WTC11 (cell line): ENCODE results near the gene TTC39C. TPM values are rescaled to one million over a fixed set of nuclear protein-coding genes. Genes with fewer than 3 reads are reported as not detected.
A peak's percentile ranks its signal among the peaks of the same experiment; 100 is the strongest.

Source experiments
- ATAC-seq: fragments of 200-7000 bp; cut with Tn5 transposase; 2 replicates; pipeline ENCODE4 v1.10.0; 2021; ENCODE audit warnings: mild to moderate bottlenecking, moderate library complexity
- CTCF ChIA-PET: fragments of 300-600 bp; sonication (Branson Sonifier 250); formaldehyde crosslinking; loops from one replicate; lab custom pipeline; 2021; ENCODE audit warnings: antibody characterized with exemption; lab: Charles Lee
- POLR2A ChIA-PET: fragments of 350-600 bp; sonication (Branson Sonifier 250); formaldehyde crosslinking; loops from one replicate; lab custom pipeline; 2021; ENCODE audit warnings: antibody characterized with exemption; lab: Charles Lee
- DNase-seq: peaks from one replicate; pipeline ENCODE4 v3.0.0; 2021; ENCODE audit warnings: low spot score
- H3K27ac Mint-ChIP-seq: 2 replicates; pipeline ENCODE4 v1.8.0; 2021; ENCODE audit warnings: mixed read lengths
- H3K27me3 Mint-ChIP-seq: 2 replicates; pipeline ENCODE4 v1.8.0; 2021; ENCODE audit warnings: low read depth, mild to moderate bottlenecking, moderate library complexity, mixed read lengths
- H3K36me3 Mint-ChIP-seq: 2 replicates; pipeline ENCODE4 v1.8.0; 2021; ENCODE audit warnings: mixed read lengths
- H3K4me1 Mint-ChIP-seq: 2 replicates; pipeline ENCODE4 v1.8.0; 2022; ENCODE audit warnings: mixed read lengths
- H3K4me3 Mint-ChIP-seq: 2 replicates; pipeline ENCODE4 v1.8.0; 2021; ENCODE audit warnings: mild to moderate bottlenecking, moderate library complexity, mixed read lengths
- H3K9me3 Mint-ChIP-seq: 2 replicates; pipeline ENCODE4 v1.8.0; 2021; ENCODE audit warnings: mixed read lengths
- ATF6 ChIP-seq: sonication (generic); formaldehyde crosslinking; IDR thresholded peaks from 2 replicates; pipeline ENCODE4 v1.8.1; 2023; ENCODE audit warnings: mild to moderate bottlenecking, missing genetic modification reagents
- FOXK1 ChIP-seq: sonication (generic); formaldehyde crosslinking; IDR thresholded peaks from 2 replicates; pipeline ENCODE4 v1.8.0; 2022; ENCODE audit warnings: mild to moderate bottlenecking, moderate library complexity, missing genetic modification reagents
- KAT7 ChIP-seq: sonication (generic); formaldehyde crosslinking; IDR thresholded peaks from 2 replicates; pipeline ENCODE4 v1.8.1; 2023; ENCODE audit warnings: missing genetic modification reagents, mild to moderate bottlenecking, borderline replicate concordance
- MYBL2 ChIP-seq: sonication (generic); formaldehyde crosslinking; IDR thresholded peaks from 2 replicates; pipeline ENCODE4 v1.8.1; 2023; ENCODE audit warnings: mild to moderate bottlenecking, moderate library complexity, missing genetic modification reagents
- NFYB ChIP-seq: sonication (generic); formaldehyde crosslinking; conservative IDR thresholded peaks from 2 replicates; pipeline ENCODE4 v1.8.0; 2022; ENCODE audit warnings: low read depth, missing genetic modification reagents
- RORB ChIP-seq: fragments of 250-450 bp; sonication (Bioruptor Pico); IDR thresholded peaks from 2 replicates; pipeline ENCODE4 v1.9.0; 2021; ENCODE audit warnings: mild to moderate bottlenecking
- SOX15 ChIP-seq: fragments of 250-450 bp; sonication (Bioruptor Pico); IDR thresholded peaks from 2 replicates; pipeline ENCODE4 v1.9.0; 2021; ENCODE audit warnings: mild to moderate bottlenecking
- ZNF138 ChIP-seq: sonication (generic); formaldehyde crosslinking; conservative IDR thresholded peaks from 2 replicates; pipeline ENCODE4 v1.8.1; 2022; ENCODE audit warnings: mild to moderate bottlenecking, moderate library complexity, missing genetic modification reagents
- ZNF396 ChIP-seq: fragments of 250-450 bp; sonication (Bioruptor Pico); IDR thresholded peaks from 2 replicates; pipeline ENCODE4 v1.8.0; 2021; ENCODE audit warnings: mild to moderate bottlenecking, moderate library complexity, borderline replicate concordance
- ZNF423 ChIP-seq: fragments of 250-450 bp; sonication (Bioruptor Pico); IDR thresholded peaks from 2 replicates; pipeline ENCODE4 v2.1.2; 2022; ENCODE audit warnings: mild to moderate bottlenecking, moderate library complexity
- total RNA-seq: library from RNA; stranded (reverse); gene quantifications from 3 replicates; pipeline ENCODE4 v1.2.3, GENCODE V29; 2021
- TF ChIP-seq, protein P1 (sequence below): sonication (generic); formaldehyde crosslinking; IDR thresholded peaks from 2 replicates; pipeline ENCODE4 v1.8.0; 2022; ENCODE audit warnings: mild to moderate bottlenecking, missing genetic modification reagents
- TF ChIP-seq, protein P2 (sequence below): sonication (generic); formaldehyde crosslinking; IDR thresholded peaks from 2 replicates; pipeline ENCODE4 v1.8.1; 2022; ENCODE audit warnings: low read depth, missing genetic modification reagents, borderline replicate concordance
- TF ChIP-seq, protein P3 (sequence below): sonication (generic); formaldehyde crosslinking; IDR thresholded peaks from 2 replicates; pipeline ENCODE4 v1.8.0; 2022; ENCODE audit warnings: mild to moderate bottlenecking, missing genetic modification reagents
- TF ChIP-seq, protein P4 (sequence below): sonication (generic); formaldehyde crosslinking; IDR thresholded peaks from 2 replicates; pipeline ENCODE4 v1.8.0; 2023; ENCODE audit warnings: missing genetic modification reagents, mild to moderate bottlenecking, borderline replicate concordance
- TF ChIP-seq, protein P5 (sequence below): sonication (generic); formaldehyde crosslinking; IDR thresholded peaks from 2 replicates; pipeline ENCODE4 v1.8.1; 2023; ENCODE audit warnings: mild to moderate bottlenecking, missing genetic modification reagents, borderline replicate concordance
- TF ChIP-seq, protein P6 (sequence below): sonication (generic); formaldehyde crosslinking; IDR thresholded peaks from 2 replicates; pipeline ENCODE4 v1.8.1; 2023; ENCODE audit warnings: mild to moderate bottlenecking, moderate library complexity, missing genetic modification reagents

TTC39C gene
- total RNA-seq, 1 experiment from 2014 or later = 57.3 TPM

DNA sequence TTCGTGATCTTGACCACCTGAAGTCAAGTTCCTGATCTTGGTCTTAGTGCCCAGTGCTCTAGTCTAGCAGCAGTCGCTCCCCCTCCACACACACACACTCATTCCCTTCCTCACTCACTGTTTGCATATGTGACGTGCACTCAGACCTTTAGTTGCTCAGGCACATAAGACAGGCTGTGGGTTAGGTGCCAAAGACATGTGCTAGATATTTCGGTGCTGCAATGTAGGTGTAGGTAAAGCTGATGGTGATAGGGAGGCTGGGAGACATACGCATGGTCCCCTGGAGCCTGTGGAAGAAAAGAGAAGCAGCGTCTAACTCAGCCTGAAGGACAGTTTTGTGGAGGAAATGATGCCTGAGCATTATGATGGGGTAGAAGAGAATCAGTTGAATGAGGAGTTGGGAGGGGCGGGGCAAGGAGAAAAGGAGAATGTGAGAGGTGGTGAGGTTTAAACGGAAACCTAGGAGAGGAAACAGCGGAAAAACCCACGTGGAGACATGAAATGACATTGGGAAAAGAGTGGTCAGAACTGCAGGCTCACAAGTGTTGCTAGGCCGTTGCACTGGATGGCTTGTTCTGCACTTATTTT lies 3.8 kb downstream of the TTC39C start (continued):
- TF ChIP-seq, protein P1, sequence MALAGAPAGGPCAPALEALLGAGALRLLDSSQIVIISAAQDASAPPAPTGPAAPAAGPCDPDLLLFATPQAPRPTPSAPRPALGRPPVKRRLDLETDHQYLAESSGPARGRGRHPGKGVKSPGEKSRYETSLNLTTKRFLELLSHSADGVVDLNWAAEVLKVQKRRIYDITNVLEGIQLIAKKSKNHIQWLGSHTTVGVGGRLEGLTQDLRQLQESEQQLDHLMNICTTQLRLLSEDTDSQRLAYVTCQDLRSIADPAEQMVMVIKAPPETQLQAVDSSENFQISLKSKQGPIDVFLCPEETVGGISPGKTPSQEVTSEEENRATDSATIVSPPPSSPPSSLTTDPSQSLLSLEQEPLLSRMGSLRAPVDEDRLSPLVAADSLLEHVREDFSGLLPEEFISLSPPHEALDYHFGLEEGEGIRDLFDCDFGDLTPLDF (CRISPR knock-in tag) = no peak
- TF ChIP-seq MYBL2 (CRISPR knock-in tag) (no peak), KAT7 (no peak), ZNF138 (CRISPR knock-in tag) (no peak)
- TF ChIP-seq, protein P2, sequence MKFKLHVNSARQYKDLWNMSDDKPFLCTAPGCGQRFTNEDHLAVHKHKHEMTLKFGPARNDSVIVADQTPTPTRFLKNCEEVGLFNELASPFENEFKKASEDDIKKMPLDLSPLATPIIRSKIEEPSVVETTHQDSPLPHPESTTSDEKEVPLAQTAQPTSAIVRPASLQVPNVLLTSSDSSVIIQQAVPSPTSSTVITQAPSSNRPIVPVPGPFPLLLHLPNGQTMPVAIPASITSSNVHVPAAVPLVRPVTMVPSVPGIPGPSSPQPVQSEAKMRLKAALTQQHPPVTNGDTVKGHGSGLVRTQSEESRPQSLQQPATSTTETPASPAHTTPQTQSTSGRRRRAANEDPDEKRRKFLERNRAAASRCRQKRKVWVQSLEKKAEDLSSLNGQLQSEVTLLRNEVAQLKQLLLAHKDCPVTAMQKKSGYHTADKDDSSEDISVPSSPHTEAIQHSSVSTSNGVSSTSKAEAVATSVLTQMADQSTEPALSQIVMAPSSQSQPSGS (CRISPR knock-in tag) = no peak
- TF ChIP-seq, protein P3, sequence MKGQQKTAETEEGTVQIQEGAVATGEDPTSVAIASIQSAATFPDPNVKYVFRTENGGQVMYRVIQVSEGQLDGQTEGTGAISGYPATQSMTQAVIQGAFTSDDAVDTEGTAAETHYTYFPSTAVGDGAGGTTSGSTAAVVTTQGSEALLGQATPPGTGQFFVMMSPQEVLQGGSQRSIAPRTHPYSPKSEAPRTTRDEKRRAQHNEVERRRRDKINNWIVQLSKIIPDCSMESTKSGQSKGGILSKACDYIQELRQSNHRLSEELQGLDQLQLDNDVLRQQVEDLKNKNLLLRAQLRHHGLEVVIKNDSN = no peak
- TF ChIP-seq, protein P4, sequence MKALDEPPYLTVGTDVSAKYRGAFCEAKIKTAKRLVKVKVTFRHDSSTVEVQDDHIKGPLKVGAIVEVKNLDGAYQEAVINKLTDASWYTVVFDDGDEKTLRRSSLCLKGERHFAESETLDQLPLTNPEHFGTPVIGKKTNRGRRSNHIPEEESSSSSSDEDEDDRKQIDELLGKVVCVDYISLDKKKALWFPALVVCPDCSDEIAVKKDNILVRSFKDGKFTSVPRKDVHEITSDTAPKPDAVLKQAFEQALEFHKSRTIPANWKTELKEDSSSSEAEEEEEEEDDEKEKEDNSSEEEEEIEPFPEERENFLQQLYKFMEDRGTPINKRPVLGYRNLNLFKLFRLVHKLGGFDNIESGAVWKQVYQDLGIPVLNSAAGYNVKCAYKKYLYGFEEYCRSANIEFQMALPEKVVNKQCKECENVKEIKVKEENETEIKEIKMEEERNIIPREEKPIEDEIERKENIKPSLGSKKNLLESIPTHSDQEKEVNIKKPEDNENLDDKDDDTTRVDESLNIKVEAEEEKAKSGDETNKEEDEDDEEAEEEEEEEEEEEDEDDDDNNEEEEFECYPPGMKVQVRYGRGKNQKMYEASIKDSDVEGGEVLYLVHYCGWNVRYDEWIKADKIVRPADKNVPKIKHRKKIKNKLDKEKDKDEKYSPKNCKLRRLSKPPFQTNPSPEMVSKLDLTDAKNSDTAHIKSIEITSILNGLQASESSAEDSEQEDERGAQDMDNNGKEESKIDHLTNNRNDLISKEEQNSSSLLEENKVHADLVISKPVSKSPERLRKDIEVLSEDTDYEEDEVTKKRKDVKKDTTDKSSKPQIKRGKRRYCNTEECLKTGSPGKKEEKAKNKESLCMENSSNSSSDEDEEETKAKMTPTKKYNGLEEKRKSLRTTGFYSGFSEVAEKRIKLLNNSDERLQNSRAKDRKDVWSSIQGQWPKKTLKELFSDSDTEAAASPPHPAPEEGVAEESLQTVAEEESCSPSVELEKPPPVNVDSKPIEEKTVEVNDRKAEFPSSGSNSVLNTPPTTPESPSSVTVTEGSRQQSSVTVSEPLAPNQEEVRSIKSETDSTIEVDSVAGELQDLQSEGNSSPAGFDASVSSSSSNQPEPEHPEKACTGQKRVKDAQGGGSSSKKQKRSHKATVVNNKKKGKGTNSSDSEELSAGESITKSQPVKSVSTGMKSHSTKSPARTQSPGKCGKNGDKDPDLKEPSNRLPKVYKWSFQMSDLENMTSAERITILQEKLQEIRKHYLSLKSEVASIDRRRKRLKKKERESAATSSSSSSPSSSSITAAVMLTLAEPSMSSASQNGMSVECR (CRISPR knock-in tag) = no peak
- TF ChIP-seq, protein P5, sequence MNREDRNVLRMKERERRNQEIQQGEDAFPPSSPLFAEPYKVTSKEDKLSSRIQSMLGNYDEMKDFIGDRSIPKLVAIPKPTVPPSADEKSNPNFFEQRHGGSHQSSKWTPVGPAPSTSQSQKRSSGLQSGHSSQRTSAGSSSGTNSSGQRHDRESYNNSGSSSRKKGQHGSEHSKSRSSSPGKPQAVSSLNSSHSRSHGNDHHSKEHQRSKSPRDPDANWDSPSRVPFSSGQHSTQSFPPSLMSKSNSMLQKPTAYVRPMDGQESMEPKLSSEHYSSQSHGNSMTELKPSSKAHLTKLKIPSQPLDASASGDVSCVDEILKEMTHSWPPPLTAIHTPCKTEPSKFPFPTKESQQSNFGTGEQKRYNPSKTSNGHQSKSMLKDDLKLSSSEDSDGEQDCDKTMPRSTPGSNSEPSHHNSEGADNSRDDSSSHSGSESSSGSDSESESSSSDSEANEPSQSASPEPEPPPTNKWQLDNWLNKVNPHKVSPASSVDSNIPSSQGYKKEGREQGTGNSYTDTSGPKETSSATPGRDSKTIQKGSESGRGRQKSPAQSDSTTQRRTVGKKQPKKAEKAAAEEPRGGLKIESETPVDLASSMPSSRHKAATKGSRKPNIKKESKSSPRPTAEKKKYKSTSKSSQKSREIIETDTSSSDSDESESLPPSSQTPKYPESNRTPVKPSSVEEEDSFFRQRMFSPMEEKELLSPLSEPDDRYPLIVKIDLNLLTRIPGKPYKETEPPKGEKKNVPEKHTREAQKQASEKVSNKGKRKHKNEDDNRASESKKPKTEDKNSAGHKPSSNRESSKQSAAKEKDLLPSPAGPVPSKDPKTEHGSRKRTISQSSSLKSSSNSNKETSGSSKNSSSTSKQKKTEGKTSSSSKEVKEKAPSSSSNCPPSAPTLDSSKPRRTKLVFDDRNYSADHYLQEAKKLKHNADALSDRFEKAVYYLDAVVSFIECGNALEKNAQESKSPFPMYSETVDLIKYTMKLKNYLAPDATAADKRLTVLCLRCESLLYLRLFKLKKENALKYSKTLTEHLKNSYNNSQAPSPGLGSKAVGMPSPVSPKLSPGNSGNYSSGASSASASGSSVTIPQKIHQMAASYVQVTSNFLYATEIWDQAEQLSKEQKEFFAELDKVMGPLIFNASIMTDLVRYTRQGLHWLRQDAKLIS = no peak

GRCh38 chr18:24019641-24020331 lies 5.2 kb downstream of the TTC39C start:
- Mint-ChIP-seq H3K4me3 (no peak overlapping the region), H3K9me3 (no peaks in the 10 kb centered on the region), H3K27me3 (0 out of 2 replicates have a peak, but pooled peaks cover 4% of the 10 kb centered on the region), H3K27ac (peak overlapping the region; percentile 19; the same call in 1 of the 2 replicates), H3K36me3 (no peaks in the 10 kb centered on the region; the same call in 1 of the 2 replicates), H3K4me1 (peaks cover 80% of the 10 kb centered on the region)
- POLR2A ChIA-PET = no interaction called here
- no peak for DNase-seq
- CTCF ChIA-PET = no interaction called here
- no peak for ATAC-seq
- TF ChIP-seq ZNF423 (CRISPR knock-in tag) = no peak
- no peak for TF ChIP-seq SOX15
- TF ChIP-seq RORB (CRISPR knock-in tag) = no peak
- TF ChIP-seq, protein P1 (CRISPR knock-in tag) = no peak
- no peak for TF ChIP-seq ZNF396 (CRISPR knock-in tag)
- no peak for TF ChIP-seq NFYB
- TF ChIP-seq FOXK1 = no peak
- TF ChIP-seq ATF6 = no peak
- TF ChIP-seq, protein P6, sequence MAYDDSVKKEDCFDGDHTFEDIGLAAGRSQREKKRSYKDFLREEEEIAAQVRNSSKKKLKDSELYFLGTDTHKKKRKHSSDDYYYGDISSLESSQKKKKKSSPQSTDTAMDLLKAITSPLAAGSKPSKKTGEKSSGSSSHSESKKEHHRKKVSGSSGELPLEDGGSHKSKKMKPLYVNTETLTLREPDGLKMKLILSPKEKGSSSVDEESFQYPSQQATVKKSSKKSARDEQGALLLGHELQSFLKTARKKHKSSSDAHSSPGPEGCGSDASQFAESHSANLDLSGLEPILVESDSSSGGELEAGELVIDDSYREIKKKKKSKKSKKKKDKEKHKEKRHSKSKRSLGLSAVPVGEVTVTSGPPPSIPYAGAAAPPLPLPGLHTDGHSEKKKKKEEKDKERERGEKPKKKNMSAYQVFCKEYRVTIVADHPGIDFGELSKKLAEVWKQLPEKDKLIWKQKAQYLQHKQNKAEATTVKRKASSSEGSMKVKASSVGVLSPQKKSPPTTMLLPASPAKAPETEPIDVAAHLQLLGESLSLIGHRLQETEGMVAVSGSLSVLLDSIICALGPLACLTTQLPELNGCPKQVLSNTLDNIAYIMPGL (CRISPR knock-in tag) = no peak
